HEK293 (cell line): Measurements from ENCODE around the gene DYNLT4.

ENCODE experiments used
- CTCF ChIP-seq: fragments of 450-650 bp; formaldehyde crosslinking; IDR thresholded peaks from 2 replicates; pipeline ENCODE4 v1.5.1; 2016; ENCODE audit warnings: missing biosample characterization, missing genetic modification characterization
- EGR2 ChIP-seq: fragments of 450-650 bp; formaldehyde crosslinking; IDR thresholded peaks from 2 replicates; pipeline ENCODE4 v1.5.1; 2016; ENCODE audit warnings: low read depth, missing biosample characterization, missing genetic modification characterization
- HOXA7 ChIP-seq: sonication (generic); formaldehyde crosslinking; IDR thresholded peaks from 2 replicates; pipeline ENCODE4 v1.8.1; 2022; ENCODE audit warnings: missing genetic modification reagents, borderline replicate concordance
- SP3 ChIP-seq: fragments of 450-650 bp; formaldehyde crosslinking; IDR thresholded peaks from 2 replicates; pipeline ENCODE4 v1.5.1; 2016; ENCODE audit warnings: missing biosample characterization, missing genetic modification characterization
- ZBTB17 ChIP-seq: fragments of 450-650 bp; formaldehyde crosslinking; IDR thresholded peaks from 2 replicates; pipeline ENCODE4 v1.5.1; 2016; ENCODE audit warnings: missing biosample characterization, missing genetic modification characterization
- ZBTB7A ChIP-seq: fragments of 450-650 bp; formaldehyde crosslinking; IDR thresholded peaks from 2 replicates; pipeline ENCODE4 v1.5.1; 2016; ENCODE audit warnings: low read depth, missing biosample characterization, missing genetic modification characterization
- ZNF274 ChIP-seq, 2 experiments: fragments of 200-500 bp in 1 of 2; fragments of 450-650 bp in 1 of 2; sonication (Bioruptor generic) in 1 of 2; formaldehyde crosslinking in 1 of 2; IDR thresholded peaks; 2 replicates each; pipeline versions ENCODE4 v1.5.1 to v1.6.1; 2014 to 2016; ENCODE audit warnings: borderline replicate concordance in 1 of 2, inconsistent platforms in 1 of 2, low read length in 1 of 2, missing biosample characterization in 1 of 2, missing genetic modification characterization in 1 of 2
- ZNF362 ChIP-seq: fragments of 450-650 bp; formaldehyde crosslinking; IDR thresholded peaks from 2 replicates; pipeline ENCODE4 v1.5.1; 2016; ENCODE audit warnings: missing biosample characterization, missing genetic modification characterization
- ZNF521 ChIP-seq: fragments of 450-650 bp; formaldehyde crosslinking; IDR thresholded peaks from 2 replicates; pipeline ENCODE4 v1.5.1; 2017; ENCODE audit warnings: missing biosample characterization, mild to moderate bottlenecking, missing genetic modification characterization

GRCh38 chr1:44830900-44831304, 23.8 kb upstream of the DYNLT4 start:
- TF ChIP-seq ZBTB17 (no peak), SP3 (tag by site-specific recombination) (no peak), EGR2 (tag by site-specific recombination) (no peak), ZNF521 (tag by site-specific recombination) (no peak), ZNF362 (tag by site-specific recombination) (no peak), CTCF (no peak), ZNF274 (IDR thresholded peaks at IDR 0.05; ENCODE audit: low read length) (no peak), ZNF274 (tag by site-specific recombination; IDR thresholded peaks at IDR 0.05; ENCODE audit: borderline replicate concordance) (no peak), HOXA7 (CRISPR knock-in tag) (no peak), ZBTB7A (no peak)
